GM20000 (cell line): ENCODE measurements around the gene PTPRG.
"Not testable (repeated sequence)": the region's sequence is repeated elsewhere in the genome, so short reads cannot be mapped to it uniquely, and the experiment has no call there.

Experiments
- DNase-seq: peaks from one replicate; pipeline ENCODE4 v3.0.0; 2012; ENCODE audit warnings: low spot score
- TF ChIP-seq, protein P1 (sequence below): IDR thresholded peaks from 2 replicates; pipeline ENCODE4 v1.5.1; 2012; ENCODE audit warnings: mild to moderate bottlenecking, control low read depth; ENCODE audit errors: extremely low read depth, missing control alignments

The PTPRG gene

DNA sequence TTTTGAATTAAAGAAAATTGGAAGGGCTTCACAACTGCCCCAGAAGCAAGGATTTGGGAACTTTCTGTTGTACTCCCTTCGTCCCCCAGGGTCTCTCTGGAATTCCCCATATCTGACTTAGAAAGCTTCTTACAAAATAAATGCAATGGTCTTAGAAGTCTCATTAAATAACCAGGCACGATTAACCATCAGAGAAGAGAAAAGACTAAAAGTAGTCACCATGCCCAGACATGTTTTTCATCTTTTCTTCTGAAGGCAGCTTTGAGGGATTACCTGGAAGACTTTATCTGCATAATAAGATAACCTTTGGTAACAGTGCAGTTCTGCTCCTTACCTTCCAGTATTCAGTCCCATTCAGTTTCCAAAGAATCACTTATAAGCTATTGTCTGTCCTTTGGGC, 135.9 kb downstream of the PTPRG start:
- TF ChIP-seq, protein P1, sequence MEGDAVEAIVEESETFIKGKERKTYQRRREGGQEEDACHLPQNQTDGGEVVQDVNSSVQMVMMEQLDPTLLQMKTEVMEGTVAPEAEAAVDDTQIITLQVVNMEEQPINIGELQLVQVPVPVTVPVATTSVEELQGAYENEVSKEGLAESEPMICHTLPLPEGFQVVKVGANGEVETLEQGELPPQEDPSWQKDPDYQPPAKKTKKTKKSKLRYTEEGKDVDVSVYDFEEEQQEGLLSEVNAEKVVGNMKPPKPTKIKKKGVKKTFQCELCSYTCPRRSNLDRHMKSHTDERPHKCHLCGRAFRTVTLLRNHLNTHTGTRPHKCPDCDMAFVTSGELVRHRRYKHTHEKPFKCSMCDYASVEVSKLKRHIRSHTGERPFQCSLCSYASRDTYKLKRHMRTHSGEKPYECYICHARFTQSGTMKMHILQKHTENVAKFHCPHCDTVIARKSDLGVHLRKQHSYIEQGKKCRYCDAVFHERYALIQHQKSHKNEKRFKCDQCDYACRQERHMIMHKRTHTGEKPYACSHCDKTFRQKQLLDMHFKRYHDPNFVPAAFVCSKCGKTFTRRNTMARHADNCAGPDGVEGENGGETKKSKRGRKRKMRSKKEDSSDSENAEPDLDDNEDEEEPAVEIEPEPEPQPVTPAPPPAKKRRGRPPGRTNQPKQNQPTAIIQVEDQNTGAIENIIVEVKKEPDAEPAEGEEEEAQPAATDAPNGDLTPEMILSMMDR = no peak
- DNase-seq = no peak

DNA sequence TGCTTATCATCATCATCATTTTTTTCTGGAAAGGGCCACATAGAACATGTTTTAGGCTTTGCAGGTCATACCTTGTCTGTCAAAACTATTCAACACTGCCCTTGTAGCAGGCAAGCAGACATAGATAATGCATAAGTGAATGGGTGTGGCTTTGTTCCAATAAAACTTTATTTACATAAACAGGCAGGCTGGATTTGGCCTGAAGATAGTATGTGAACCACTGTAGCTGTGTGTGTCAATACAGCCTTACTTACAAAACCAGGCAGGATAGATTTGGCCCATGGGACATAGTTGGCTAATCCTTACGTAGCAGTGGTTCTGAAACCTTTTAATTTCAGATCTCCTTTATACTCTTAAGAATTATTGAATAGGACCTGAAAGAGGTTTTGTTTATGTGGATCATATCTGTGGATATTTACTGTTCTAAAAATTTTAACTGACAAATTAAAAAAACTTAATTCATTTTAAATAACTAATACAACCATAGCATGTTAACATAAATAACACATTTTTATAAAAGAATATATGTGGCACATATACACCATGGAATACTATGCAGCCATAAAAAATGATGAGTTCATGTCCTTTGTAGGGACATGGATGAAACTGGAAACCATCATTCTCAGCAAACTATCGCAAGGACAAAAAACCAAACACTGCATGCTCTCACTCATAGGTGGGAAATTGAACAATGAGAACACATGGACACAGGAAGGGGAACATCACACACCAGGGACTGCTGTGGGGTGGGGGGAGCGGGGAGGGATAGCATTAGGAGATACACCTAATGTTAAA, 137.1 kb downstream of the PTPRG start:
- DNase-seq = not testable (repeated sequence)

DNA sequence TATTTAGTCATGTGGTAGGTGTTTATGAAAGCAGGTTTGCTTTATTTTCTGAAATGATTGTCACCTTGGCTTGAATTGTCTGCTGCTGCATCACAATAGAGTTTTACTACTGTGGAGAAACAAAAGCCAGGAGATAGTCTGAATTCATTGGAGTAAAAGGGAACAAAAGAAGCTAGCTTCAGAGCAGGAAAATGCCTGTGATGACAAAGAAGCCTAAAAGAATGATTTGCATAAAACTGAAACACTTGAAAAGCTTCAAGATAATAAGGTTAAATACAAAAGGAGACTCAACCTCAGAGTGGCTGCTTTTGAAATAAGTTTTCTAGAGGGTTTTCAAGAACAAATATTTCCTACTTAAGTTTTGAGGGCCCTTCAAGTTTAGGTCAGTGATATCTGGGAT, 138.3 kb downstream of the PTPRG start:
- no peak for DNase-seq

DNA sequence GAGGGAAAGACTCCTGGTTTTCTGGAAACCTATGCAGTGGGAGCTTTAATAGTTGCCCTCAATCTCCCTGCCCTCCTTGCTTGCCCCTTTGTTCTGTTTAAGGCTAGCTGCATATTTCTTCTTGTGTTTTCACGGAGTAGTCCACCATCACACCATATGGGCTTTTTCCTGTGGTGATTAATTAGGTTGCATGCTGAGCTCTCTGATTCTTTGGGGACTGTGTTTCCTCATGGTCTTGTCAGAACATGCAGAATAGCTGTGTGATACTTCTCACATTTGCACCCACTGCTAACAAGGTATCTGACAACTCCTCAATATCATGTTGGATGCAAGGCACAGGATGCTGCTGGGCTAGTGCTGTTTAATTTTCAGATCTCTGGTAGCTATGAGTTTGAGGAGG, 139.6 kb downstream of the PTPRG start:
- TF ChIP-seq, protein P1 = no peak
- DNase-seq = no peak

More for the DNA sequence above, 138.3 kb downstream of the PTPRG start:
- TF ChIP-seq, protein P1 = no peak

DNA sequence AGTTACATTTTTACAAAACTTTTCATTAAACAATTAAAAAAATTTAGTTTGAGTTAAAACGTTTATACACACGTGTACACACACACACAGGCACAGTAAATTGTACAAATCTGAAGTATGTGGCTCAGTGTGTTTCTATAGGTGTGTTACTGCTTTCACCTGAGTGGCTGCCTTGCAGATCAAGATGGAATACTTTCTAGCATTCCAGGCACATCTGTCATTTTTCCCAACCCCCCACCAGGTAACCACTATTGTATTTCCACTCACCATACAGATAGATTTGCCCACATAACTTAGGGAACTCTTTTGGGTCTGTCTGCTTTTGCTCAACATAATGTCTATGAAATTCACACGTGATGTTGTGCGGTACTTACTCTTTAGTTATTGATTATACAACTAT, 141.1 kb downstream of the PTPRG start:
- TF ChIP-seq, protein P1 = no peak
- no peak for DNase-seq

DNA sequence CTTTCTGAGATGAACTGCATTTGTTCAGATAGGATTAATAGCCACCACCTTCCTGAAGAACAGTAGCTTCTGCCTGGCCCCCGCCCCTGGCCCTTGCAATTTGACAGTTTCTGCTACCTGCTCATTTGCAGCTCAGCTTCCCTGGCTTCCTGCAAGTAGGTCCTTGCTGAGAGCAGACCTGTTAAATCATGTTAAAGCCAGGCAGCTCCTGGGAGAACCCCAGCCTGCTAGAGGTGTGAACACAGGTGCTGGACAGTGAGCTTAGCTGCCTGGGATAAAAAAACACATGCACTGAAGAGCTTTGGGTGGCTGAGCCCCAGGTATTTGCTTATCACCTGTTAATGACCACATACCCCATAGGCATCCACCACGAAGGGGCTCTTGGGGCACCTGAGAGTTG, 143.4 kb downstream of the PTPRG start:
- no peak for DNase-seq
- TF ChIP-seq, protein P1 = no peak

DNA sequence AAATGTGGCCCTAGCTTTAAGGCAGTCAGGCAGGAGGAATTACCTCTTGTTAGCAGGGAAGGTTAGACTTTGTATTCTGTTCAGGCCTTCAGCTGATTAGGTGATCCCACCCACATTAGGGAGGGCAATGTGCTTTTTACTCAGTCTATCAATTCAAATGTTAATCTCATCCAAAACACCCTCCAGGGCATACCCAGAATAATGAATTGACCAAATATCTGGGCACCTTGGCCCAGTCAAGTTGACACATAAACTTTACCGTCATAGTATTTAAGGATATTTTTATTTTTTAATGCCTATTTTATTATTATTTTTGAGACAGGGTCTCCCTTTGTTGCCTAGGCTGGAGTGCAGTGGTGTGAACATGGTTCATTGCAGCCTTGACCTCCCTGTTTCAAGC, 146.1 kb downstream of the PTPRG start:
- no peak for DNase-seq
- TF ChIP-seq, protein P1 = no peak

DNA sequence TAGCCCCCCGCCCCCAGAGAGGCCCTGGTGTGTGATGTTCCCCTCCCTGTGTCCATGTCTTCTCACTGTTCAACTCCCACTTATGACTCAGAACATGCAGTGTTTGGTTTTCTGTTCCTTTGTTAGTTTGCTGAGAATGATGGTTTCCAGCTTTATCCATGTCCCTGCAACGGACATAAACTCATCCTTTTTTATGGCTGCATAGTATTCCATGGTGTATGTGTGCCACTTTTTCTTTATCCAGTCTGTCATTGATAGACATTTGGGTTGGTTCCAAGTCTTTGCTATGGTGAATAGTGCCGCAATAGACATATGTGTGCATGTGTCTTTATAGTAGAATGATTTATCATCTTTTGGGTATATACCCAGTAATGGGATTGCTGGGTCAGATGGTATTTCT, 149.5 kb downstream of the PTPRG start:
- DNase-seq = not testable (repeated sequence)
